Measurements from ENCODE around the gene ELOA. TPM values are rescaled to one million over a fixed set of nuclear protein-coding genes. Genes with fewer than 3 reads are reported as not detected.
"Not testable (repeated sequence)": the region's sequence is repeated elsewhere in the genome, so short reads cannot be mapped to it uniquely, and the experiment has no call there.

The ELOA gene
- polyA plus RNA-seq, 3 donors: 34.3 to 38.2 (median 36.0) TPM

DNA sequence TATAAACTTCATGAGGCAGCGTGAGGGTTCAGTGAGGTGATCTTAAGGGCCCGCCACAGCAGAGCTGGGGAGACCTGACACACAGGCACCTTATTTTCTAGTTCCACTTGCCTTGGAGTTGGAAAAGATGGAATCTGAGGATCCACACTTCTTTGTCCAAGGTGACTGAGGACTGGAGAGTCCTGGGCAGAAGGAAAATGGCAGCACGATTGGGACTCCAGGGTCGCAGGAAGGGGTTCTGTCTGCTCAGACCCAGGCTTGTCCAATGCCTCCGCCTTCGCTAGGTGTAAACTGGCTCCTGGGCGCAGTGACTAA is 55.9 kb downstream of the ELOA start:
- no peak for DNase-seq

DNA sequence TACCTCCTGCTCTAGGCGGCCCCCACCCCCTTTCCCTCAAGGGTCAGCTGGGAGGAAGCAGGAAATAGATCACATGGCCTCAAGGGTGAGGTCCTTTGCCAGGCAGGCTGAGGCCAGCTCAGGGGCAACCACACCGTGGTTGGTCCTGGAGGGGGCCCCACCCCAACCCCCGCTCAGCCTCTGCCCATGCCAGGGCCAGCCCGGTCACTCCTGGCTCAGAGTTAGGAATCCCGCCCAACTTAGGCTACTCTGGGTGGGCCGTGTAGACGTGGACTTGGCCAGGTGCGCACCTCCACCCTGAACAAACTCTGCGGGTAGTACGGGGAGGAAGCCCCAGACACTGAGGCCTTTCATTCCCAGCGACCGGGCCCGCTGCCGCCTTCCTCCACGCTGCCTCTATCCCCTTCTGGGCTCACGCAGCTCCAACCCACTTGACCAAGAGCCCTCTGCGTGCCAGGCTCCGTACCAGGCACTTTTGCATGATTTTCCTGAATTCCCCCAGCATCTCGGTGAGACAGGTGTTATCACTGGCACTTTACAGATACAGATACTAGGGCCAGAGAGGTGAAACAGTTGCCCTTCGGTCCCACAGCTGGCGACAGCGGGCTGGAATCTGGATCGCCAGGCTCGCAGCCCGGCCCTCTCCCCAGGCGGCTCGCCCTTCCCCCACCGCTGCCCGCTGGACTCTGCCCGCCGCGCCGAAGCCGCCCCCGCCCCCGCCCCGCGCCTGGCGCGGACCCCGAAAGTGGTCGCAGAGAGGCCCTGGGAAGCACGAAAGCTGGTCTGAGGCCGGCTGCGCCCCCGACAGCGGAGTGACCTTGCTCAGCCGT is 56.5 kb downstream of the ELOA start:
- DNase-seq: peak; percentile 35

DNA sequence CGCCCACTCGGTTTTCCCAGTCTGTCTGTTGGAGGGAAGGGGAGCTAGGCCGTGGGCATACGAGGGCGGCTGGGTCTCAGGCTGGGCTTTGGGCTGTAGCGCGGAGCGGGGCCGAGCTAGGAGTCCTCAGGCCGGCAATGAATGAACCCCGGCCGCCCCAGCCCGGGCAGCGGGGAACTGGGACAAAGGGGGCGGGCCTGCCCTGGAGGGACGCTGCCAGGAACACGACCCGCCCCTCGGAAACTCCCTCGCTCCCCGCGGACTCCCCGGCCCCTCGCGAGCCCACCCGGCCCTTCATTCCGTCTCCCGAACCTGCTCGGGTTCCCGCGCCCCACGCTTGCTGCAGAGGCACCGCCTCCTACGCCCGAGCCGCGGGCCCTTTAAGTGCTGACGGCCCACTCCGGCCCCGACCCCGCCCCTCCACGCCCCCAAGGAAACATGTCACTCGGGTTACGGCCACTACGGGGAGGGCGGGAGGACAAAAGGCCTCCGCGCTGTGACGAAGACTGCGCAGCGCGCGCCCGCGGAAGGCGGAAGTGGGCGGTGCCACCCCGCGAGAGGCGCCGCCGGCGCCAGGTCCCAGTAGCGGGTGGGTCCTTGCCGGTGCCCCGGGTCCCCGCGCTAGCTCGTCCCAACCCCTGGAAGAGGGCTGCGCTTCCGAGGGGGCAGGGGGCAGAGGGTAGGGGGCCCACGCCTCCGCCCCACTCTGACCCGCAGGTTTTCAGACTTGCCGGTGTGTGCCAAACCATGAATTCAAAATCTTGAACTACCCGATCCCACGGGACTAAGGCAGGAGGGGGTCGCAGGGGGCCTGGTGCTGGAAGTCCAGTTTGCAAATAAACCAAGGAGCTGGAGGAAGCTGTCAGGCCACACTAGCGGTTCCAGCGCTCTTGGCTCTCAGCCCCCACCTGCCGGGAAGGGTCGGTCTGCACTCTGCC is 57.4 kb downstream of the ELOA start, which contains the start of gene GALE:
GALE (minus strand) TSS at position 355 of the 938 bp plus-strand sequence. CDS start 1,747 bp downstream, outside the sequence.
- DNase-seq: peak; percentile 95

DNA sequence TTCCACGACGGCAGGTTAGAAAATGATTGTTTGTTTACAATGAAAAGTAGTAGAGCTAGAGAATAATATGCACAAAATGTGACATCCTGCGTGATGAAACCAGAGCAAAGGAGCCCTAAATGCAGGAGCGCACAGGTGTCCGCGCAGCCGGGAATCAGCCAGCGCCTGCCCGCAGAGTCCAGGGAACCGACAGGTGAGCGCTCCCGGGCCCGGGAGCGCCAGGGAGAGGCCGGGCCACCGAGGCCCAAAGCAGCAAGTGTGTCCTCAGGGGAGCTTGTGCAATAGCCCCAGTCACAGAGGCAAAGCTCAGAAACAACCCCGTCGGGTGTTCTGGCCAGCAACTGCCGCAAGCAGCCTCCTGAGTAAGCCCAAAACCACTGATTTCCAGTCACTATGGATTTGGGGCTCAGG is 58.1 kb downstream of the ELOA start:
- DNase-seq: no peak

DNA sequence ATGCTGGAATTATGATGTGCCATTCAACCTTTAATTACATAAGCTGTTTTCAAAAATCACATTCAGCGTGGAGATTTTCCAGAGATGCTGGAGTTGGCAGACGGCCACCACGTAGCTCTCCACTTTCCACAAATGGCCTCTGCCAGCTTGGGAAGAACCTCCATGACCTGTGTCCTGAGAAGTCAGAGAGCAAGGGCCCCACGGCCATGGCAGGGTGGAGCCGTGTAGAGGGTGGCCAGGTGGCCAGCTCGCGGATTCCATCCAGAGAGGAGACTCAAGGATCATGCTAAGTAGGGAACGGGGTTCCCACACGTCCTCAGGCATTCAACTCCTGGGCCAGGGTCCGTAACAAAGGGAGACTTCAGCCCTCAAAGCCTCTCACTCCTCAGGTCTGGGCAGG is 58.6 kb downstream of the ELOA start:
- no peak for DNase-seq

DNA sequence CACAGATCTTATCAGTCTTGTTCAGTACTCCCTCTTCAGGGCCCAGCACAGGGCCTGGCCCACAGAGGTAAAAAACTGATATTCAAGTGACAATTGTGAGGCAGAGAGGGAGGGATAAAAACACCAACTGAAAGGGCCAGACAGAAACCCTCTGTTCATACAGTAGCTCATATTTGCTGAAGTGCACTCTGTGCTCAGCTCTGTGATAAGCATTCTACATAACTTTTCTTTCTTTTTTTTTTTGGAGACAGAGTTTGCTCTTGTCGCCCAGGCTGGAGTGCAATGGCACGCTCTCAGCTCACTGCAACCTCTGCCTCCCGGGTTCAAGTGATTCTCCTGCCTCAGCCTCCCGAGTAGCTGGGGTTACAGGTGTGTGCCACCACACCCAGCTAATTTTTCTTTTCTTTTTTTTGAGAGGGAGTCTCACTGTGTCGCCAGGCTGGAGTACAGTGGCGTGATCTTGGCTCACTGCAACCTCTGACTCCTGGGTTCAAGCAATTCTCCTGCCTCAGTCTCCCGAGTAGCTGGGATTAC is 59.6 kb downstream of the ELOA start:
- DNase-seq: not testable (repeated sequence)

DNA sequence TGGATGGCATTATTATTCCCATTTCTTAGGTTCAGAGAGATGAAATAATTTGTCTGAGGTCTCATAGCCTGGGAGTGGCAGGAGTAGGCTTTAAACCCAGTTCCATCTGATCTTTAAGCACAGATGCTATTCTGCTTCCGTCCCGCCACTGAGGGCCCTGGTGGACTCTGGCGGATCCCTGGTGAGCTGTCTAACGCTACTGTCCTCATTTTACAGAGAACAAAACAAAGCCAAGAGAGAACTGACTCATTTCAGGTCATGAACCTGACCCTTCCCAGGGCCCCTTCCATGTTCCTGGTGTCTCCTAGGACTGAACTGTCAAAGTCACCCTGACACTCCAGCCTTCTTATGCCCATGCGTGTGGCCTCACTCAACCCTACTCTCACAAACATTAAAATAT is 60.4 kb downstream of the ELOA start:
- no peak for DNase-seq

DNA sequence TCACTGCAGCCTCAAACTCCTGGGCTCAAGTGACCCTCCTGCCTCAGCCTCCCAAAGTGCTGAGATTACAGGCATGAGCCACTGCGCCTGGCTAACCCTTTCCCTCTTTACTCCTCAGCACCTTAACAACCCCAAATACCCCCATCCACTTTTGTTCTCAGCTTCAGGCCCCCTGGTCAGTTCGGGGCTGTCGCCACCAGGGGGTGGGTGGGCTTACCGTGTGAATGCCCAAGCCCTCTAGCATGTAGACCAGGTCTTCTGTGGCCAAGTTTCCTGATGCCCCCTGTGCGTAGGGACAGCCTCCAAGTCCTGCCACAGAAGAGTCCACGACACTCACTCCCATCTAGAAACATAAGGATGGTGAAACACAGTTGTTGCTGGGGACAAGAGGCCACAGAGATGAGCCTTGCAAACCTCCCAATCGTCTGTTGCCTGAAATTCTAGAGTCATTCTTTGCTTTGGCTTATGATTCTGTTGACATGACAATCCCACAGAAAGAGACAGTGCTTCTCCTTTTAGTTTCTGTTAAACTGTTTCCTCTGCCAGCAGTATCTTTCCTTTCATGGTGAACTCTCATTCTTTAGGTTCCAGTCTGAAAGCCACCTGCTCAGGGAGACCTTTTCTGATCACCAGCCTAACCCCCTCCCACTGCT is 61.0 kb downstream of the ELOA start:
- no peak for DNase-seq

DNA sequence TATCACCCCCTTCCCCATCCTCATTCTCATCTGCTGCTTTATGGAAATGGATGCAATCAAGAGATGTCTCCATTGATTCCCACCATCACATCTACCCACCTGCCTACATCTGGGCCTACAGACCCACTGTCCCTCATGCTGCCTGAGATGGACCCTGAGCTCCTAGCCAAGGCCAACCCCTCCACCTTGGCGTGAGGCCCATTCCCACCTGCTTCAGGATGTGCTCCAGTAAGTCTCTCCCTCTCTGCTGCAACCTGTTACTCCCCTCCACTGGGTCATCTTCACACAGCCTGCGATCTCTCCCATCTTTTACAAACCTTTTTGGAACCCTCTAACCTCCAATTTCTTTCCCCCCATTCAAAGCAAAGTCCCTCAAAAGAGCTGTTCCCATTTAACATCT is 61.8 kb downstream of the ELOA start:
- DNase-seq: no peak

DNA sequence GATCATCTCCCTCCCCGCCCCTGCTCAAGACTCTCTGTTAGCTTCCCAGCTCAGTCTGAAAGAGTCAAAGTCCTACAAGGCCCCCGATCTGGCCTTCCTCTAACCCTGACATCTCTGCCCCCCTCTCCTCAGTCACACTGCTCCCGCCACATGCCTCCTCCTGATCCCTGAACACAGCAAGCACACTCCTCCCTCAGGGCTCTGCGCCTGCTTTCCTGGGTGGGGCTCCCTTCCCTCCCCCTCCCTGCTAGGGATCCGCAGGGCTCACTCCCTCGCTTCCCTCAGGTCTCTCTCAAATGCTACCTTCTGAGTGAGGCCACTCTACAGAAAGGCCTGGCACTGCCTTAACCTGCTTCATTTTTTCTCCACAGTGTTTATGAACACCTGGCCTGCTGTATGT is 63.0 kb downstream of the ELOA start:
- no peak for DNase-seq

DNA sequence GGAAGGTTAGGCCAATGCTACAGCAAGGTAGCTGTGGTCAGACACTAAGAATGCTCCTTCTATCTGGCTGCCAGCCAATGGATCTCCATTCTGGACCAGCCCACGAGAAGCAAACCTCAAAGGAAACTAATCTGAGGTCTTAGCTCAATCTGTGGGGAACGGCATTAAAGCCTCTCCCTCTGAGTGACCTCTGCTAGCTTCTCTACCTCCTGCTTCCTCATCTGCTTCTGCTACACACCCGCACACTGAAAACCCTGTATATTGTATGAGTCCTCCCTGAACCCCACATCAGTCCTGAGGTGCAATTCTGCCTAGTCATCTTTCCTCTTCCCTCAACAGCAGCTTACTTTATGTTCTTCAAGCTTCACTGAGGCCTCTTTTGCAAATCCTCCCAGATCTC is 64.2 kb downstream of the ELOA start:
- no peak for DNase-seq

DNA sequence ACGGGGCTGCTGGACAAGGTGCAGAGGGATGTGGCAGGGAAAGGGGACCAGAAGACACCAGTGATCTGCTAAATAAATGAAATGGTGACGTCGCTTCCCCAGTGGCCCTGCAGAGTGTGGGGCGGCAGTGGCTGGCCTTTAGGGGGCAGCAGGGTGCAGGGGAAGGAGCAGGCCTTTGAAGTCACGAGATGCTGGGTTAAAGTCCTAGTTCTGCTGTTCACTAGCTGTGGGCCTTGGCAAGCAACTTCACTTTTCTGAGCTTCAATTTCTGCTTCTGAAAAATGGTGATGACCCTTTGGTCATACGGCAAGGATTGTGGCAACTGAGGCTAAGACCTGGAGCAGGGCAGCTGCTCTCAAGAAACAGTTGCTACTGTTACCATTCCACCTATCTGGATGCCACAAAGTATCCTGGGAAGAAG is 66.5 kb downstream of the ELOA start:
- no peak for DNase-seq

DNA sequence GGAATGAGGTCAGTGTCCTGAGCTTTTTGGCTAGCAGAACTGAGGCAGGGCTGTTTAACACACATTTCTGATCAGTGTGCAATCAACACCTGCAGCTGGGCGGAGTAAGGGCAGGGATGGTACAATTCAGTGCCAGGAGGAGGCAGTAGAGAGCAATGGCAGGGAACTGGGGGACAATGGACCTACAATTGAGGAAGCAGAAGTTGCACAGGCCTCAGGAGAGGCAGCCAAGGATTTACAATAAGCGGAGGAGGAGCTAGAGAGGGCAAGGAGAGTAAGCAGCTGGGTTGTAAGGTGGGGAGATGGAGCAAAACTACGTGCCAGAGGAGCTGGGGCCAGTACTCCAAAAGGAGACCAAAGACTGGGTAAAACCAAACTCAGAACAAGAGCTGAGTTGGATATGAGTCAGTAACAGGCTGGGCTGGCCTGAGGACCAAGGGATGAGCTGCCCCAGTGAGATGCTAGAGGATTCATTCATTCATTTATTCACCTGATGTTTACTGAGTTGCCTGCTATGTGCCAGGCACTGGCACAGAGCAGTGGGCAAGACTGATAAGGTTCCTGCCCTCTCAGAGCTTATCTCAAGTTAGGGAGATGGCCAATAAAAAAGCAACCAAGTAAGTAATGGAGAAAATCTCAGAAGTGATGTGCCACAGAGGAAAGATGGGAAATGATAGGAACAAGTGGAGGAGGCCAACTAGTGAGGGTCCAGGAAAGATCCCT is 67.7 kb downstream of the ELOA start:
- no peak for DNase-seq

Other genes starting within 250 kb of the ELOA start
- gene E2F2, start 212.2 kb upstream of the ELOA start, polyA plus RNA-seq (ENCODE audit: insufficient read length in 3 of 3): 1 to 10 TPM; 4.8 to 6.5 (median 4.8) TPM
- gene ID3, start 184.0 kb upstream of the ELOA start, polyA plus RNA-seq (ENCODE audit: insufficient read length in 3 of 3): 100 to 1,000 TPM; 319 to 396 (median 378) TPM
- 1,000 to 10,000 TPM; 2,047 to 2,741 (median 2,177) TPM for gene RPL11, start 51.7 kb upstream of the ELOA start, polyA plus RNA-seq (ENCODE audit: insufficient read length in 3 of 3)
- gene PITHD1, start 34.9 kb downstream of the ELOA start, polyA plus RNA-seq (ENCODE audit: insufficient read length in 3 of 3): 10 to 100 TPM; 59.4 to 63.3 (median 60.3) TPM
- gene LYPLA2, start 47.7 kb downstream of the ELOA start, polyA plus RNA-seq (ENCODE audit: insufficient read length in 3 of 3): 10 to 100 TPM; 72.4 to 87.2 (median 78.9) TPM
- 10 to 100 TPM; 38.2 to 44.2 (median 38.9) TPM for gene GALE, start 57.3 kb downstream of the ELOA start, polyA plus RNA-seq (ENCODE audit: insufficient read length in 3 of 3)
- gene HMGCL, start 82.0 kb downstream of the ELOA start, polyA plus RNA-seq (ENCODE audit: insufficient read length in 3 of 3): 10 to 100 TPM; 74.2 to 86.7 (median 76.9) TPM
- 10 to 100 TPM; 35.3 to 40.4 (median 40.0) TPM for gene FUCA1, start 124.8 kb downstream of the ELOA start, polyA plus RNA-seq (ENCODE audit: insufficient read length in 3 of 3)
- gene CNR2, start 169.9 kb downstream of the ELOA start, polyA plus RNA-seq (ENCODE audit: insufficient read length in 3 of 3): under 1 TPM; 0.12 to 0.17 (median 0.14) TPM
- gene PNRC2, start 216.4 kb downstream of the ELOA start, polyA plus RNA-seq (ENCODE audit: insufficient read length in 3 of 3): 100 to 1,000 TPM; 213 to 233 (median 214) TPM
- 100 to 1,000 TPM; 180 to 269 (median 237) TPM for gene SRSF10, start 236.9 kb downstream of the ELOA start, polyA plus RNA-seq (ENCODE audit: insufficient read length in 3 of 3)

Data from renal pelvis (tissue), 4 donors.